Tibial artery (tissue), 4 donors: ENCODE data around the gene GLT8D1.
A peak's percentile ranks its signal among the peaks of the same experiment; 100 is the strongest.

Experiments
- DNase-seq, 2 donors: peaks; one replicate each; pipeline ENCODE4 v3.0.0-alpha.2; 2019
- H3K27ac ChIP-seq, 2 donors: fragments of 200-600 bp; sonication (generic) in 1 of 2; 1 replicate in 1 of 2; 2 replicates in 1 of 2; pipeline ENCODE4 v1.5.1; 2018 to 2019; ENCODE audit warnings: mild to moderate bottlenecking in 1 of 2
- H3K27me3 ChIP-seq, 2 donors: fragments of 200-600 bp; sonication (generic) in 1 of 2; one replicate each; pipeline versions ENCODE4 v1.5.1 to v1.6.0; 2016 to 2019
- H3K36me3 ChIP-seq, 3 donors: fragments of 200-600 bp; sonication (generic) in 2 of 3; one replicate each; pipeline ENCODE4 v1.5.1; 2016 to 2019; ENCODE audit warnings: mild to moderate bottlenecking in 2 of 3
- H3K4me1 ChIP-seq, 4 donors: fragments of 200-600 bp; sonication (generic) in 2 of 4; 1 replicate in 3 of 4; 2 replicates in 1 of 4; pipeline ENCODE4 v1.5.1; 2016 to 2019
- H3K4me3 ChIP-seq, 2 donors: fragments of 200-600 bp; sonication (generic) in 1 of 2; 1 replicate in 1 of 2; 2 replicates in 1 of 2; pipeline ENCODE4 v1.5.1; 2018 to 2019; ENCODE audit warnings: mild to moderate bottlenecking in 2 of 2
- H3K9me3 ChIP-seq, 3 donors: fragments of 200-600 bp; sonication (generic) in 1 of 3; one replicate each; pipeline ENCODE4 v1.5.1; 2016 to 2019
- intact Hi-C: fragments of 100-400 bp; cut with DNase I; formaldehyde crosslinking; loops from one replicate; pipeline ENCODE4 v1.15.0; 2023; ENCODE audit warnings: low total_unique reads
- TF ChIP-seq, protein P1 (sequence below), 2 experiments: fragments of 200-600 bp in 1 of 2; fragments of 450-650 bp in 1 of 2; IDR thresholded peaks; one replicate each; pipeline ENCODE4 v1.5.1; 2017 to 2019; ENCODE audit warnings: antibody characterized with exemption in 2 of 2, mild to moderate bottlenecking in 1 of 2, moderate library complexity in 1 of 2

GLT8D1 gene

DNA sequence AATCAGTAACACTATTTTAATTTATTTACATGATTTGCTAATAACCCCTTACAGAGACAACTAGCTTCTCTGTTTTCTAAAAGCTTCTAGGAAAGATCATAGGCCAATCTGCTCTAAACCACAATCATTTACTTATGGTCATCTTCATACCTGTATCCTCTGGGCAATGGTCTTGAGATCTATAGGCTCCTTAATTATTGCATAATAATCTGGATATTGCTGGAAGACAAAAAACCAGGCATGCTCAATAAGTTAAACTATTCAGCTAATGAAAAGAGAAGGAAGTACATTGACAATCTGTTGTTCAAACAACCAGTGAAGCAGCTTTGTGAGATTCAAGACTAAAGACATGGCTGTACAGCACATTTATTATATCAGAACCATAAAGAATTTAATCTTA lies 54.0 kb downstream of the GLT8D1 start:
- H3K9me3 ChIP-seq, result no peaks in the 10 kb centered on the region
- intact Hi-C loops, result no loop called here
- H3K4me3 ChIP-seq, result no peak overlapping the region
- no peak for DNase-seq
- peaks cover 76 to 96% (median 89%) of the 10 kb centered on the region in 3 donors for H3K36me3 ChIP-seq
- no peaks in the 10 kb centered on the region for H3K27me3 ChIP-seq
- TF ChIP-seq, protein P1, sequence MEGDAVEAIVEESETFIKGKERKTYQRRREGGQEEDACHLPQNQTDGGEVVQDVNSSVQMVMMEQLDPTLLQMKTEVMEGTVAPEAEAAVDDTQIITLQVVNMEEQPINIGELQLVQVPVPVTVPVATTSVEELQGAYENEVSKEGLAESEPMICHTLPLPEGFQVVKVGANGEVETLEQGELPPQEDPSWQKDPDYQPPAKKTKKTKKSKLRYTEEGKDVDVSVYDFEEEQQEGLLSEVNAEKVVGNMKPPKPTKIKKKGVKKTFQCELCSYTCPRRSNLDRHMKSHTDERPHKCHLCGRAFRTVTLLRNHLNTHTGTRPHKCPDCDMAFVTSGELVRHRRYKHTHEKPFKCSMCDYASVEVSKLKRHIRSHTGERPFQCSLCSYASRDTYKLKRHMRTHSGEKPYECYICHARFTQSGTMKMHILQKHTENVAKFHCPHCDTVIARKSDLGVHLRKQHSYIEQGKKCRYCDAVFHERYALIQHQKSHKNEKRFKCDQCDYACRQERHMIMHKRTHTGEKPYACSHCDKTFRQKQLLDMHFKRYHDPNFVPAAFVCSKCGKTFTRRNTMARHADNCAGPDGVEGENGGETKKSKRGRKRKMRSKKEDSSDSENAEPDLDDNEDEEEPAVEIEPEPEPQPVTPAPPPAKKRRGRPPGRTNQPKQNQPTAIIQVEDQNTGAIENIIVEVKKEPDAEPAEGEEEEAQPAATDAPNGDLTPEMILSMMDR (IDR thresholded peaks at IDR 0.05), result no peak
- no peaks in the 10 kb centered on the region for H3K4me1 ChIP-seq
- no peak overlapping the region for H3K27ac ChIP-seq

DNA sequence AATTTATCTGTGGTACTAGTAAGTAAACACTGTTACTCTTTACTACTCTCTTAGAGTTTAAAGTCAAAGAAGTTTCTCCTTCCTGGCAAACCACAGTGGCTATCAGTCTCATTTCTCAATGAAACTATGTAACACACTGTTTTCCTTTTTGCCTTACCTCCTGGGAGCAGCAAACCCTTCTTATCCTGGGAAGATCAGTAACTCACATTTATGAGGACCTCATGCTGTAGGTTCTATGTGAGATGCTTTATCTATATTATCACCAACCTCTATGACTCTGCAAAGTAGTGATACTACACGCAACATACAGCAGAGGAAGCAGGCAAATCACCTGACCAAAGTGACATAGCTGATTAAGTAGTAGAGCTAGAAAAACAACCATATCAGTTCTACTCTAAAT lies 55.2 kb downstream of the GLT8D1 start:
- no peak for DNase-seq
- Histone ChIP-seq H3K4me3 (no peak overlapping the region), H3K4me1 (no peaks in the 10 kb centered on the region), H3K36me3 (peaks cover 64 to 91% (median 82%) of the 10 kb centered on the region in 3 donors), H3K9me3 (no peaks in the 10 kb centered on the region), H3K27me3 (no peaks in the 10 kb centered on the region), H3K27ac (no peak overlapping the region)
- TF ChIP-seq, protein P1 (IDR thresholded peaks at IDR 0.05), result no peak
- intact Hi-C loops, result no loop called here

DNA sequence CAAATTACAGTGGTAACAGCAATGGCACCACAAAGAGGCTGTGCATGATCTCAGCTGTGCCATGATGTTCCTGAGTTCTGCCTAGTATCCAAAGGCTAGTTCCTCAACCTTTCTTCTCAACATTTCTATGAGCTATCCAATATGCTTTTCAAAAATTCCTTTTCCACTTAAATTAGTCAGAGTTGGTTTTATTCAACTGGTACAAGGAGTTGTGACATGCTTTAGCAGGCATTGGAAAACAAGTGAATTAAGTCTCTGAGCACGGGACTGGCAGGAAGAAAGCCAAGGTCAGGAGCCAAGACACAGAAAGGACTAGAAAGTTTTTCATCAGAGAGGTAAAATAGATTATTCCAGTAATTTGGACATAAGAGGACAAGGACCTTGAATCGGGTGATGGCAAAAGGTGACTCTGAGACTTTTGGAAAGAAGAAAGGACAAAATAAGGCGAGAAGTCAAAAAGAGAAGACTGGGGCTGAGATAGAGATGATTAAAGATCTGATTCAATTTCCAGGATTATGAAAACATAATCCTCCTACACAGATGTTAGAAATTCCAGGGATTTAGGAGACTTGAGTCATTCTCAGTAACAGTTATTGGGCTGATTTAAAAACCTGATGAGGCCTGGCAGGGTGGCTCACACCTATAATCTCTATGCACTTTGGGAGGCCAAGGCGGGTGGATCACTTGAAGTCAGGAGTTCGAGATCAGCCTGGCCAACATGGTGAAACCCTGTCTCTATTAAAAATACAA lies 56.0 kb downstream of the GLT8D1 start:
- Histone ChIP-seq H3K27ac (peak overlapping the region; percentile 9 to 23), H3K4me3 (no peak overlapping the region), H3K9me3 (no peaks in the 10 kb centered on the region), H3K36me3 (peaks cover 67 to 91% (median 76%) of the 10 kb centered on the region in 3 donors), H3K4me1 (no peaks in the 10 kb centered on the region), H3K27me3 (no peaks in the 10 kb centered on the region)
- TF ChIP-seq, protein P1 (IDR thresholded peaks at IDR 0.05), result no peak
- no peak for DNase-seq
- intact Hi-C loops, result no loop called here

DNA sequence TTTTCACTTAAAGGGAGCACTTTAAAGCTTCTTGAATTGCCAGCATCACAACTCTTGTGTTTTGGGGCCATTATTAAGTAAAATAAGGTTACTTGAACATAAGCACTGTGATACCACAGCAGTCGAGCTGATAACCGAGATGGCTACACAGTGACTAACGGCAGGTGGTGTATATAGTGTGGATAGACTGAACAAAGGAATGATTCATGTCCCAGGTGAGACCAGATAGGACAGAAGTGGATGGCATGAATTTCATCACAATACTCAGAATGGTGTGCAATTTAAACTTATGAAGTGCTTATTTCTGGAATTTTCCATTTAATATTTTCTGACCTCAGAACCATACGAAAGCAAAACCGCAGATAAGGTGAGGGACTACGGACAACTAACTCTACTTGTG lies 60.0 kb downstream of the GLT8D1 start:
- intact Hi-C loops, result no loop called here
- Histone ChIP-seq H3K9me3 (no peaks in the 10 kb centered on the region), H3K27ac (no peak overlapping the region), H3K4me1 (no peaks in the 10 kb centered on the region), H3K4me3 (no peak overlapping the region), H3K27me3 (no peaks in the 10 kb centered on the region), H3K36me3 (peaks cover 65 to 91% (median 77%) of the 10 kb centered on the region in 3 donors)
- TF ChIP-seq, protein P1 (IDR thresholded peaks at IDR 0.05), result no peak
- no peak for DNase-seq
